HepG2 (cell line): Measurements from ENCODE around the gene SLC7A8. TPM values are rescaled to one million over a fixed set of nuclear protein-coding genes. Genes with fewer than 3 reads are reported as not detected.
A peak's percentile ranks its signal among the peaks of the same experiment; 100 is the strongest.

Source experiments
- ATAC-seq: fragments of 200-7000 bp; cut with Tn5 transposase; 3 replicates; pipeline ENCODE4 v1.9.1; 2020; ENCODE audit warnings: mild to moderate bottlenecking, moderate library complexity
- BruUV-seq: library from RNA; stranded (reverse); fragments of 400-500 nt; replicated peaks from 2 replicates; lab custom pipeline; 2021; lab: Mats Ljungman, UMichigan
- CTCF ChIA-PET: fragments of 300-600 bp; formaldehyde crosslinking; extraction: SDS; loops from one replicate; lab custom pipeline; 2021; ENCODE audit warnings: low total read pairs, inconsistent platforms, low intra/inter-chr PET ratio; lab: Yijun Ruan, JAX
- POLR2A ChIA-PET: fragments of 350-600 bp; sonication (Branson Sonifier 250); formaldehyde crosslinking; loops from one replicate; lab custom pipeline; 2020; ENCODE audit warnings: antibody characterized with exemption, inconsistent platforms; lab: Yijun Ruan, JAX
- DNase-seq: peaks from one replicate; pipeline ENCODE4 v3.0.0-alpha.2; 2015; ENCODE audit warnings: low spot score
- FAIRE-seq: peaks from 3 replicates; lab custom pipeline; 2011; peaks lifted over from hg19 to GRCh38; lab: Jason Lieb, UNC
- H2AFZ ChIP-seq: one replicate; pipeline ENCODE4 v1.6.1; 2011; ENCODE audit warnings: low read length, inconsistent platforms
- H3K27ac ChIP-seq: fragments of 300-600 bp; 3 replicates; pipeline ENCODE4 v1.8.0; 2011; ENCODE audit warnings: mixed run types, mild to moderate bottlenecking, mixed read lengths, low read length, inconsistent platforms; ENCODE audit not compliant: insufficient read depth; ENCODE audit errors: extremely low read length
- H3K27me3 ChIP-seq, 2 experiments: fragments of 200-600 bp in 1 of 2; 2 replicates in 1 of 2; 3 replicates in 1 of 2; pipeline versions ENCODE4 v1.6.0 to v1.8.0; 2011; ENCODE audit warnings: low read length in 2 of 2, mild to moderate bottlenecking in 2 of 2, moderate library complexity in 2 of 2, inconsistent platforms in 1 of 2; ENCODE audit not compliant: insufficient read depth in 2 of 2, control insufficient read depth in 1 of 2
- H3K36me3 ChIP-seq, 2 experiments: fragments of 200-600 bp in 1 of 2; replicated peaks in 1 of 2; 2 replicates in 1 of 2; 3 replicates in 1 of 2; pipeline versions ENCODE4 v1.5.1 to v1.8.0; 2011; ENCODE audit warnings: low read length in 2 of 2, inconsistent platforms in 1 of 2; ENCODE audit not compliant: insufficient read depth in 2 of 2, control insufficient read depth in 1 of 2
- H3K4me1 ChIP-seq: 2 replicates; pipeline ENCODE4 v1.5.1; 2012; ENCODE audit warnings: low read length, inconsistent platforms; ENCODE audit not compliant: insufficient read depth
- H3K4me2 ChIP-seq: 2 replicates; pipeline ENCODE4 v1.6.0; 2011; ENCODE audit warnings: low read depth, low read length, inconsistent platforms
- H3K4me3 ChIP-seq, 3 experiments: fragments of 200-600 bp in 1 of 3; sonication (generic), shearing (Covaris generic) in 1 of 3; replicated peaks in 1 of 3; 2 replicates each; pipeline ENCODE4 v1.5.1; 2011 to 2016; ENCODE audit warnings: low read length in 3 of 3, inconsistent platforms in 2 of 3, low read depth in 2 of 3, mild to moderate bottlenecking in 2 of 3, control low read depth in 1 of 3, mixed read lengths in 1 of 3; ENCODE audit not compliant: insufficient read depth in 1 of 3
- H3K79me2 ChIP-seq: one replicate; pipeline ENCODE4 v1.6.1; 2011; ENCODE audit warnings: low read length, inconsistent platforms; ENCODE audit not compliant: insufficient read depth
- H3K9ac ChIP-seq: 2 replicates; pipeline ENCODE4 v1.6.0; 2011; ENCODE audit warnings: mild to moderate bottlenecking, low read depth, low read length, inconsistent platforms; ENCODE audit not compliant: insufficient read depth
- H3K9me3 ChIP-seq: 2 replicates; pipeline ENCODE4 v1.5.1; 2012; ENCODE audit warnings: mild to moderate bottlenecking, low read length
- H4K20me1 ChIP-seq: 2 replicates; pipeline ENCODE4 v1.6.0; 2011; ENCODE audit warnings: inconsistent platforms, mild to moderate bottlenecking, low read length, moderate library complexity; ENCODE audit not compliant: insufficient read depth
- CTCF ChIP-seq: sonication (generic); formaldehyde crosslinking; IDR thresholded peaks from 2 replicates; pipeline ENCODE4 v1.5.0; 2020; ENCODE audit warnings: mild to moderate bottlenecking, missing genetic modification reagents, moderate library complexity
- EZH2 ChIP-seq: conservative IDR thresholded peaks from 2 replicates; pipeline ENCODE4 v1.6.1; 2012; ENCODE audit warnings: mild to moderate bottlenecking, low read depth, low read length, moderate library complexity
- FUBP1 ChIP-seq: sonication (generic); formaldehyde crosslinking; IDR thresholded peaks from 2 replicates; pipeline ENCODE4 v1.5.1; 2020; ENCODE audit warnings: missing genetic modification reagents, mild to moderate bottlenecking, borderline replicate concordance
- KMT2A ChIP-seq: sonication (generic); formaldehyde crosslinking; IDR thresholded peaks from 2 replicates; pipeline ENCODE4 v1.4.0; 2020; ENCODE audit warnings: missing genetic modification reagents
- ZKSCAN5 ChIP-seq: sonication (generic); formaldehyde crosslinking; IDR thresholded peaks from 2 replicates; pipeline ENCODE4 v1.5.1; 2020; ENCODE audit warnings: mild to moderate bottlenecking, missing genetic modification reagents
- ZNF572 ChIP-seq: sonication (generic); formaldehyde crosslinking; IDR thresholded peaks from 2 replicates; pipeline ENCODE4 v1.5.1; 2020; ENCODE audit warnings: mild to moderate bottlenecking, missing genetic modification reagents
- WGBS: methylation state at CpG from one replicate; pipeline ENCODE4 v1.1.6; 2017; ENCODE audit warnings: low lambda C conversion rate; 5-methylcytosine and 5-hydroxymethylcytosine counted together
- in situ Hi-C: cut with HindIII; loops from 2 replicates; pipeline ENCODE4 v1.10.0; 2017; ENCODE audit warnings: low pct_unique_long_range_greater_than_20kb; ENCODE audit not compliant: extremely low pct_ligation_motif_present
- intact Hi-C: fragments of 100-400 bp; cut with micrococcal nuclease; formaldehyde crosslinking; loops from one replicate; pipeline ENCODE4 v1.10.0; 2022; ENCODE audit not compliant: unreplicated experiment
- polyA plus RNA-seq, 8 experiments: library from polyadenylated mRNA; depleted of rRNA in 3 of 8; stranded (reverse) in 7 of 8; unstranded in 1 of 8; fragments of >200 nt; fragmentation: Illumina TruSeq in 4 of 8; extraction: Trizol in 4 of 8; gene quantifications; 2 replicates each; pipeline versions ENCODE4 v1.2.1 to v1.2.3, GENCODE V29; 2011 to 2016; ENCODE audit warnings: low read depth in 4 of 8, missing spikeins in 1 of 8, mixed read lengths in 1 of 8; ENCODE audit not compliant: insufficient read depth in 1 of 8
- total RNA-seq, 5 experiments: library from RNA; depleted of rRNA; stranded (reverse); fragments of >200 nt; fragmentation: Illumina TruSeq; extraction: Trizol; gene quantifications; 2 replicates each; pipeline ENCODE4 v1.2.3, GENCODE V29; 2016; ENCODE audit warnings: low read depth in 1 of 5

SLC7A8 gene
- total and polyA plus RNA-seq, 2 of the 13 experiments (the other 11 are each of a cell fraction or from before 2014, with no cell fraction given): 0.25 TPM; not detected in 1

GRCh38 chr14:23125933-23126524 lies 57.4 kb downstream of the SLC7A8 start:
- 1% methylated on average over 9 of the region's 9 CpGs for WGBS
- Histone ChIP-seq H3K27me3 (peaks cover 43 to 97% of the 10 kb centered on the region in 2 experiments), H3K9me3 (no peaks in the 10 kb centered on the region), H3K4me3 (no peak overlapping the region), H3K9ac (no peak overlapping the region), H3K79me2 (no peaks in the 10 kb centered on the region), H3K27ac (no peak overlapping the region), H3K4me1 (no peaks in the 10 kb centered on the region), H3K36me3 (no peaks in the 10 kb centered on the region), H4K20me1 (no peaks in the 10 kb centered on the region), H2AFZ (no peak overlapping the region), H3K4me2 (no peak overlapping the region)
- CTCF ChIA-PET: no interaction called here
- DNase-seq: no peak
- no TSS peak for BruUV-seq
- intact Hi-C loops (no loop called here), in situ Hi-C loops (no loop called here)
- POLR2A ChIA-PET: interaction anchor here (1.3 kb wide), 1 partner anchor 31 kb away, joined by 5 read pairs; the partner anchor contains the start of genes ACIN1 and C14orf119
- peak; percentile 70 for ATAC-seq
- no peak for TF ChIP-seq ZKSCAN5 (CRISPR knock-in tag)
- 0 out of 2 replicates have a peak, but pooled peaks have one; percentile 42 for TF ChIP-seq ZNF572 (CRISPR knock-in tag)
- peak; percentile 95 for TF ChIP-seq EZH2
- TF ChIP-seq KMT2A: 0 out of 2 replicates have a peak, but pooled peaks have one; percentile 29
- no peak for TF ChIP-seq FUBP1 (CRISPR knock-in tag)
- no peak for TF ChIP-seq CTCF
- no peak for FAIRE-seq
